H9 (cell line): ENCODE measurements around the gene RXFP1. TPM values are rescaled to one million over a fixed set of nuclear protein-coding genes. Genes with fewer than 3 reads are reported as not detected.

Experiments used
- DNase-seq: peaks from one replicate; pipeline ENCODE4 v3.0.0-alpha.2; 2017
- H2AFZ ChIP-seq: one replicate; pipeline ENCODE4 v1.6.1; 2013; ENCODE audit warnings: mild to moderate bottlenecking, low read length, control low read depth, moderate library complexity
- H2AK5ac ChIP-seq: 2 replicates; pipeline ENCODE4 v1.6.1; 2013; ENCODE audit warnings: low read length, control low read depth, mixed read lengths; ENCODE audit not compliant: insufficient read length
- H2BK120ac ChIP-seq: one replicate; pipeline ENCODE4 v1.6.1; 2013; ENCODE audit warnings: low read depth, mild to moderate bottlenecking, low read length, control low read depth, inconsistent platforms; ENCODE audit not compliant: poor library complexity, severe bottlenecking
- H2BK12ac ChIP-seq: 2 replicates; pipeline ENCODE4 v1.6.1; 2013; ENCODE audit warnings: low read length, control low read depth, mixed read lengths, low read depth; ENCODE audit not compliant: insufficient read length
- H2BK15ac ChIP-seq: 2 replicates; pipeline ENCODE4 v1.6.1; 2013; ENCODE audit warnings: low read depth, low read length, control low read depth
- H2BK20ac ChIP-seq: one replicate; pipeline ENCODE4 v1.6.1; 2013; ENCODE audit warnings: low read depth, mild to moderate bottlenecking, low read length, control low read depth, inconsistent platforms; ENCODE audit not compliant: poor library complexity, severe bottlenecking
- H2BK5ac ChIP-seq: 2 replicates; pipeline ENCODE4 v1.6.1; 2013; ENCODE audit warnings: low read length, control low read depth, mixed read lengths; ENCODE audit not compliant: insufficient read length
- H3K14ac ChIP-seq: 2 replicates; pipeline ENCODE4 v1.6.1; 2013; ENCODE audit warnings: low read length, control low read depth; ENCODE audit not compliant: insufficient read depth
- H3K18ac ChIP-seq: 2 replicates; pipeline ENCODE4 v1.6.1; 2013; ENCODE audit warnings: low read depth, mild to moderate bottlenecking, mixed read lengths, low read length, control low read depth; ENCODE audit not compliant: insufficient read length
- H3K23ac ChIP-seq: 2 replicates; pipeline ENCODE4 v1.6.1; 2013; ENCODE audit warnings: low read length, control low read depth, mixed read lengths, low read depth; ENCODE audit not compliant: insufficient read length
- H3K23me2 ChIP-seq: 2 replicates; pipeline ENCODE4 v1.6.1; 2013; ENCODE audit warnings: low read depth, mild to moderate bottlenecking, mixed read lengths, low read length, control low read depth; ENCODE audit not compliant: insufficient read length, poor library complexity, severe bottlenecking
- H3K27ac ChIP-seq: 2 replicates; pipeline ENCODE4 v1.5.1; 2013; ENCODE audit warnings: low read length, control low read depth, mixed read lengths, low read depth; ENCODE audit not compliant: insufficient read length
- H3K27me3 ChIP-seq: 2 replicates; pipeline ENCODE4 v1.6.1; 2013; ENCODE audit warnings: low read length, control low read depth, inconsistent platforms; ENCODE audit not compliant: insufficient read depth
- H3K4ac ChIP-seq: 2 replicates; pipeline ENCODE4 v1.6.1; 2013; ENCODE audit warnings: low read depth, mild to moderate bottlenecking, control low read depth, inconsistent platforms, low read length, moderate library complexity
- H3K4me1 ChIP-seq: 2 replicates; pipeline ENCODE4 v1.6.1; 2013; ENCODE audit warnings: low read length, control low read depth, inconsistent platforms; ENCODE audit not compliant: insufficient read depth
- H3K4me2 ChIP-seq: 2 replicates; pipeline ENCODE4 v1.6.1; 2013; ENCODE audit warnings: low read length, control low read depth, mixed read lengths; ENCODE audit not compliant: insufficient read length, insufficient read depth
- H3K56ac ChIP-seq: 2 replicates; pipeline ENCODE4 v1.6.1; 2013; ENCODE audit warnings: low read depth, mild to moderate bottlenecking, mixed read lengths, low read length, control low read depth; ENCODE audit not compliant: insufficient read length
- H3K79me1 ChIP-seq: 2 replicates; pipeline ENCODE4 v1.6.1; 2013; ENCODE audit warnings: low read depth, mild to moderate bottlenecking, moderate library complexity, low read length, control low read depth, inconsistent platforms; ENCODE audit not compliant: insufficient read depth, poor library complexity, severe bottlenecking
- H3K79me2 ChIP-seq: 2 replicates; pipeline ENCODE4 v1.6.1; 2013; ENCODE audit warnings: low read length, control low read depth, inconsistent platforms; ENCODE audit not compliant: insufficient read depth
- H3K9ac ChIP-seq: 2 replicates; pipeline ENCODE4 v1.6.1; 2013; ENCODE audit warnings: low read length, control low read depth, mixed read lengths; ENCODE audit not compliant: insufficient read length; ENCODE audit errors: extremely low read depth
- H3K9me3 ChIP-seq: one replicate; pipeline ENCODE4 v1.6.1; 2013; ENCODE audit warnings: low read depth, low read length, inconsistent platforms; ENCODE audit not compliant: control insufficient read depth
- H3T11ph ChIP-seq: one replicate; pipeline ENCODE4 v1.6.1; 2013; ENCODE audit warnings: mild to moderate bottlenecking, low read length, control low read depth, inconsistent platforms
- H4K20me1 ChIP-seq: one replicate; pipeline ENCODE4 v1.6.1; 2013; ENCODE audit not compliant: control insufficient read depth, insufficient read length, insufficient read depth
- H4K5ac ChIP-seq: 2 replicates; pipeline ENCODE4 v1.6.1; 2013; ENCODE audit warnings: low read depth, mild to moderate bottlenecking, mixed read lengths, low read length, control low read depth; ENCODE audit not compliant: insufficient read length
- H4K8ac ChIP-seq: replicated peaks from 2 replicates; pipeline ENCODE4 v1.6.1; 2013; ENCODE audit warnings: low read length, control low read depth, mixed read lengths, low read depth; ENCODE audit not compliant: insufficient read length
- H4K91ac ChIP-seq: 2 replicates; pipeline ENCODE4 v1.6.1; 2013; ENCODE audit warnings: low read depth, mild to moderate bottlenecking, moderate library complexity, mixed read lengths, low read length, control low read depth; ENCODE audit not compliant: insufficient read length
- H3K27ac Mint-ChIP-seq, 3 experiments: 2 replicates in 2 of 3; 3 replicates in 1 of 3; pipeline ENCODE4 v1.8.0; 2020 to 2021; ENCODE audit warnings: mixed read lengths in 3 of 3, mild to moderate bottlenecking in 1 of 3, moderate library complexity in 1 of 3
- H3K27me3 Mint-ChIP-seq: 2 replicates; pipeline ENCODE4 v1.8.0; 2021; ENCODE audit warnings: low read depth, mild to moderate bottlenecking, moderate library complexity, mixed read lengths
- H3K36me3 Mint-ChIP-seq, 3 experiments: 2 replicates in 2 of 3; 3 replicates in 1 of 3; pipeline ENCODE4 v1.8.0; 2020 to 2021; ENCODE audit warnings: low read depth in 3 of 3, mixed read lengths in 3 of 3; ENCODE audit not compliant: insufficient read depth in 1 of 3
- H3K4me1 Mint-ChIP-seq, 2 experiments: 2 replicates each; pipeline ENCODE4 v1.8.0; 2020; ENCODE audit warnings: mixed read lengths in 2 of 2
- H3K4me3 Mint-ChIP-seq, 2 experiments: 2 replicates in 1 of 2; 3 replicates in 1 of 2; pipeline ENCODE4 v1.8.0; 2020 to 2021; ENCODE audit warnings: mild to moderate bottlenecking in 2 of 2, mixed read lengths in 2 of 2, moderate library complexity in 1 of 2
- H3K9me3 Mint-ChIP-seq, 2 experiments: 2 replicates in 1 of 2; 3 replicates in 1 of 2; pipeline ENCODE4 v1.8.0; 2020; ENCODE audit warnings: mild to moderate bottlenecking in 2 of 2, mixed read lengths in 2 of 2, moderate library complexity in 1 of 2
- WGBS: extraction: QIAGEN DNeasy Blood & Tissue Kit; methylation state at CpG from one replicate; pipeline ENCODE4 v1.1.7; 2013; ENCODE audit warnings: missing lambda C conversion rate, low lambda C conversion rate, mixed read lengths; ENCODE audit not compliant: insufficient read length; ENCODE audit errors: extremely low coverage; 5-methylcytosine and 5-hydroxymethylcytosine counted together
- total RNA-seq: library from RNA; stranded (reverse); gene quantifications from 2 replicates; pipeline ENCODE4 v1.2.1, GENCODE V29; 2021
- TF ChIP-seq, protein P1 (sequence below): fragments of 200-600 bp; sonication (generic); conservative IDR thresholded peaks from 3 replicates; pipeline ENCODE4 v1.8.0; 2021; ENCODE audit warnings: antibody characterized with exemption, mild to moderate bottlenecking

RXFP1 gene
- total RNA-seq, 1 experiment from 2014 or later, result 0.17 TPM

DNA sequence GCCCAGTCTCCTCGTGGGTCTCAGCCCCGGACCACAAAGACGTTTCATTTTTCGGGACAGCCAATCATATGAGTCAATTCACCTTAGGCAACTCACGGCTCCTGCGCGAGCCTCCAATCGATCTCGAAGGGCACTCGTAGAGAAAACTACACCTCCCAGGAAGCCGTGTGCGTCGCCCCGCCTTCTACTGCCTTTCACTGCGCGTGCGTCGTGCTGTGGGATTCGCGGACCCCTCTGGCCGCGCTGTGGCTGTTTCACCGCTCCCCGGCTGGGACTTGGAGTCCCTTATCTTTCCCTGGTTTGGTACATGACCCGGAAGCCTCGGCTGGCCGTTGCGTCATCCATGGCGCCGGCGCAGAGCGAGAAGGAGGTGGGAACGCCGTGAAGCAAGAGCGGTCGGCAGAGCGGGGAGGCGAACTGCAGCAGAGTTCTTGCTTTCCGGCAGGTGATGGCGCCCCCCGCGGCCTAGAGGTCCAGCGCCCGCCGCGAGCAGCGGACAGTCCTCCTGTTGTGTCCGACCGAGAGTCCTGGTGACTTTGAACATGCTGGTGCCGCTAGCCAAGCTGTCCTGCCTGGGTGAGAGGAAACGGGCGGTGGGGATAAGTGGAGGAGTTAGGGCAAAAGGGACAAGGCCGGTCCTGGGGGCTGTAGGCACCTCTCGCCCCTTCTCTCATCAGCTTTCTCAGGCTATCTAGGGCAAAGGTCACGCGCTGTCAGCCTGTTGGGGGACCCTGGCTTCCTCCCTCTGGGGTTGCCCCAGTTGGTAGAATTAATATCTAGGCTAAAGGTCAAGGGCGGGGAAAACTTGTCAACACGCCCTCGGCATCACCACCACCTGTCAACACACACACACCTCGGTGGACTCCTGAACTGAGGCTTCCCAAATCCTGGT lies 150.5 kb downstream of the RXFP1 start, which contains the start of gene ETFDH:
Gene ETFDH, plus strand, starts transcription at position 382 of the 892 bp plus-strand sequence. Its CDS starts 161 bp downstream, at position 543.
- H3K9ac ChIP-seq, result peak within 1 kb of the TSS; percentile 79
- H2BK120ac ChIP-seq, result no peak within 1 kb of the TSS
- WGBS, result no CpG with 5 or more reads among the region's 60 CpGs
- no peaks in the 10 kb centered on the region for H3K27me3 ChIP-seq
- no peak within 1 kb of the TSS for H3T11ph ChIP-seq
- TF ChIP-seq, protein P1, sequence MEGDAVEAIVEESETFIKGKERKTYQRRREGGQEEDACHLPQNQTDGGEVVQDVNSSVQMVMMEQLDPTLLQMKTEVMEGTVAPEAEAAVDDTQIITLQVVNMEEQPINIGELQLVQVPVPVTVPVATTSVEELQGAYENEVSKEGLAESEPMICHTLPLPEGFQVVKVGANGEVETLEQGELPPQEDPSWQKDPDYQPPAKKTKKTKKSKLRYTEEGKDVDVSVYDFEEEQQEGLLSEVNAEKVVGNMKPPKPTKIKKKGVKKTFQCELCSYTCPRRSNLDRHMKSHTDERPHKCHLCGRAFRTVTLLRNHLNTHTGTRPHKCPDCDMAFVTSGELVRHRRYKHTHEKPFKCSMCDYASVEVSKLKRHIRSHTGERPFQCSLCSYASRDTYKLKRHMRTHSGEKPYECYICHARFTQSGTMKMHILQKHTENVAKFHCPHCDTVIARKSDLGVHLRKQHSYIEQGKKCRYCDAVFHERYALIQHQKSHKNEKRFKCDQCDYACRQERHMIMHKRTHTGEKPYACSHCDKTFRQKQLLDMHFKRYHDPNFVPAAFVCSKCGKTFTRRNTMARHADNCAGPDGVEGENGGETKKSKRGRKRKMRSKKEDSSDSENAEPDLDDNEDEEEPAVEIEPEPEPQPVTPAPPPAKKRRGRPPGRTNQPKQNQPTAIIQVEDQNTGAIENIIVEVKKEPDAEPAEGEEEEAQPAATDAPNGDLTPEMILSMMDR, result peak; percentile 61
- peak within 1 kb of the TSS; percentile 81 for H3K18ac ChIP-seq
- peak within 1 kb of the TSS; percentile 95 for H3K4me2 ChIP-seq
- no peak within 1 kb of the TSS for H4K91ac ChIP-seq
- H2AK5ac ChIP-seq, result no peak within 1 kb of the TSS
- no peaks in the 10 kb centered on the region for H3K9me3 ChIP-seq
- H3K14ac ChIP-seq, result peak within 1 kb of the TSS; percentile 98
- H3K23ac ChIP-seq, result peak within 1 kb of the TSS; percentile 7
- Mint-ChIP-seq H3K9me3 (no peaks in the 10 kb centered on the region), H3K4me3 (peak within 1 kb of the TSS; percentile 98 to 99), H3K27ac (peak within 1 kb of the TSS; percentile 96 to 99 (median 97)), H3K4me1 (peaks cover 11 to 15% of the 10 kb centered on the region in 2 experiments), H3K27me3 (no peaks in the 10 kb centered on the region), H3K36me3 (peaks cover 5 to 11% (median 9%) of the 10 kb centered on the region in 3 experiments)
- H3K4me1 ChIP-seq, result no peaks in the 10 kb centered on the region
- no peak within 1 kb of the TSS for H4K8ac ChIP-seq
- H2BK12ac ChIP-seq, result no peak within 1 kb of the TSS
- H2BK15ac ChIP-seq, result no peak within 1 kb of the TSS
- H3K56ac ChIP-seq, result no peak within 1 kb of the TSS
- peak; percentile 99 for DNase-seq
- no peak within 1 kb of the TSS for H2BK20ac ChIP-seq
- peaks cover 5% of the 10 kb centered on the region; the same call in 1 of the 2 replicates for H3K79me2 ChIP-seq
- H3K4ac ChIP-seq, result peak within 1 kb of the TSS; percentile 46; the same call in 1 of the 2 replicates
- H4K20me1 ChIP-seq, result no peaks in the 10 kb centered on the region
- H3K79me1 ChIP-seq, result no peaks in the 10 kb centered on the region
- peaks cover 13% of the 10 kb centered on the region for H3K23me2 ChIP-seq
- peak within 1 kb of the TSS; percentile 14 for H4K5ac ChIP-seq
- H3K27ac ChIP-seq, result no peak within 1 kb of the TSS
- no peak within 1 kb of the TSS for H2AFZ ChIP-seq
- H2BK5ac ChIP-seq, result no peak within 1 kb of the TSS
